ENCODE measurements around the gene QRICH2.

QRICH2 gene

GRCh38 chr17:76264755-76265623, 43.1 kb downstream of the QRICH2 start, which contains the start of gene UBALD2:
TSS of gene UBALD2 (plus strand) at chr17:76265348. CDS start at chr17:76265506, 158 bp downstream.
- H3K9me3 ChIP-seq (ENCODE audit: low read length): no peaks in the 10 kb centered on the region
- no peaks in the 10 kb centered on the region for H3K9me2 ChIP-seq (ENCODE audit: low read depth, low read length)
- peak within 1 kb of the TSS; percentile 78 for H3K9ac ChIP-seq (ENCODE audit: low read length)
- H3K27me3 ChIP-seq (ENCODE audit: insufficient read depth, low read length): no peaks in the 10 kb centered on the region
- H3K4me2 ChIP-seq (ENCODE audit: low read length): peak within 1 kb of the TSS; percentile 91
- no peaks in the 10 kb centered on the region for H4K20me1 ChIP-seq (ENCODE audit: insufficient read depth, low read length)
- H3F3A ChIP-seq (ENCODE audit: insufficient read depth, low read length): no peaks in the 10 kb centered on the region
- peaks cover 68% of the 10 kb centered on the region for H3K4me1 ChIP-seq (ENCODE audit: insufficient read depth, low read length, severe bottlenecking)
- H3K36me3 ChIP-seq (ENCODE audit: insufficient read depth, low read length): peaks cover 21% of the 10 kb centered on the region; the same call in 1 of the 2 replicates
- H2AFZ ChIP-seq (ENCODE audit: low read length): no peak within 1 kb of the TSS
- peak within 1 kb of the TSS; percentile 97 for H3K4me3 ChIP-seq (ENCODE audit: low read depth, low read length, poor library complexity, severe bottlenecking)
- no peaks in the 10 kb centered on the region for H3K79me2 ChIP-seq (ENCODE audit: insufficient read depth, low read length)
- TF ChIP-seq CTCF (IDR thresholded peaks at IDR 0.05; ENCODE audit: low read length): no peak
- TF ChIP-seq EZH2 (IDR thresholded peaks at IDR 0.05; ENCODE audit: borderline replicate concordance, low read length): no peak
- H3K27ac ChIP-seq (ENCODE audit: low read depth, low read length, poor library complexity, severe bottlenecking): peak within 1 kb of the TSS; percentile 67

GRCh38 chr17:76264425-76264754, 43.7 kb downstream of the QRICH2 start:
- H3K36me3 ChIP-seq (ENCODE audit: insufficient read depth, low read length): peaks cover 21% of the 10 kb centered on the region; the same call in 1 of the 2 replicates
- peak overlapping the region; percentile 13; the same call in 1 of the 2 replicates for H3K9ac ChIP-seq (ENCODE audit: low read length)
- no peaks in the 10 kb centered on the region for H4K20me1 ChIP-seq (ENCODE audit: insufficient read depth, low read length)
- H3K9me3 ChIP-seq (ENCODE audit: low read length): no peaks in the 10 kb centered on the region
- H3K79me2 ChIP-seq (ENCODE audit: insufficient read depth, low read length): no peaks in the 10 kb centered on the region
- peak overlapping the region; percentile 61 for H3K4me2 ChIP-seq (ENCODE audit: low read length)
- H3K9me2 ChIP-seq (ENCODE audit: low read depth, low read length): no peaks in the 10 kb centered on the region
- H3K27me3 ChIP-seq (ENCODE audit: insufficient read depth, low read length): no peaks in the 10 kb centered on the region
- no peaks in the 10 kb centered on the region for H3F3A ChIP-seq (ENCODE audit: insufficient read depth, low read length)
- no peak overlapping the region for H2AFZ ChIP-seq (ENCODE audit: low read length)
- peak overlapping the region; percentile 67 for H3K27ac ChIP-seq (ENCODE audit: low read depth, low read length, poor library complexity, severe bottlenecking)
- peak overlapping the region; percentile 31 for H3K4me3 ChIP-seq (ENCODE audit: low read depth, low read length, poor library complexity, severe bottlenecking)
- TF ChIP-seq CTCF (IDR thresholded peaks at IDR 0.05; ENCODE audit: low read length) (no peak), EZH2 (IDR thresholded peaks at IDR 0.05; ENCODE audit: borderline replicate concordance, low read length) (no peak)
- peaks cover 69% of the 10 kb centered on the region for H3K4me1 ChIP-seq (ENCODE audit: insufficient read depth, low read length, severe bottlenecking)

GRCh38 chr17:76263896-76264295, 44.2 kb downstream of the QRICH2 start:
- H3K79me2 ChIP-seq (ENCODE audit: insufficient read depth, low read length): no peaks in the 10 kb centered on the region
- no peaks in the 10 kb centered on the region for H3K27me3 ChIP-seq (ENCODE audit: insufficient read depth, low read length)
- no peak overlapping the region for H2AFZ ChIP-seq (ENCODE audit: low read length)
- no peaks in the 10 kb centered on the region for H3K9me2 ChIP-seq (ENCODE audit: low read depth, low read length)
- H3K4me3 ChIP-seq (ENCODE audit: low read depth, low read length, poor library complexity, severe bottlenecking): no peak overlapping the region
- no peak overlapping the region for H3K9ac ChIP-seq (ENCODE audit: low read length)
- peak overlapping the region; percentile 61; the same call in 1 of the 2 replicates for H3K4me2 ChIP-seq (ENCODE audit: low read length)
- H3F3A ChIP-seq (ENCODE audit: insufficient read depth, low read length): no peaks in the 10 kb centered on the region
- H3K36me3 ChIP-seq (ENCODE audit: insufficient read depth, low read length): peaks cover 16% of the 10 kb centered on the region; the same call in 1 of the 2 replicates
- no peaks in the 10 kb centered on the region for H3K9me3 ChIP-seq (ENCODE audit: low read length)
- TF ChIP-seq CTCF (IDR thresholded peaks at IDR 0.05; ENCODE audit: low read length): no peak
- no peak for TF ChIP-seq EZH2 (IDR thresholded peaks at IDR 0.05; ENCODE audit: borderline replicate concordance, low read length)
- H3K27ac ChIP-seq (ENCODE audit: low read depth, low read length, poor library complexity, severe bottlenecking): peak overlapping the region; percentile 67
- H4K20me1 ChIP-seq (ENCODE audit: insufficient read depth, low read length): no peaks in the 10 kb centered on the region
- H3K4me1 ChIP-seq (ENCODE audit: insufficient read depth, low read length, severe bottlenecking): peaks cover 69% of the 10 kb centered on the region

All from OCI-LY1 (cell line).